ENCODE data around the gene PIGP. TPM values are rescaled to one million over a fixed set of nuclear protein-coding genes. Genes with fewer than 3 reads are reported as not detected.

The PIGP gene
- total and polyA plus RNA-seq, 2 of the 8 experiments (the other 6 are each of a cell fraction or from before 2014, with no cell fraction given): 11.3 to 18.0 TPM

- Histone ChIP-seq H3K36me3 (ENCODE audit: control insufficient read depth in 2 of 4, insufficient read depth in 4 of 4, low read length in 3 of 4) (no peaks in the 10 kb centered on the region; a peak in 2 of 8 replicates), H3K9ac (replicated peaks in 1 of 4; ENCODE audit: extremely low read depth in 1 of 4, low read depth in 3 of 4, low read length in 3 of 4) (peak overlapping the region in 3 of 4 experiments; percentile 70 to 73 (median 73); a peak in 5 of 7 replicates), H2AFZ (ENCODE audit: low read length) (peak overlapping the region; percentile 86; the same call in 1 of the 2 replicates), H3K56ac (replicated peaks; ENCODE audit: insufficient read length, low read depth, low read length) (no peak overlapping the region), H3K23me2 (ENCODE audit: low read depth, low read length) (peaks cover 12% of the 10 kb centered on the region), H3K4me3 (ENCODE audit: extremely low read depth in 1 of 4, insufficient read depth in 2 of 4, low read depth in 3 of 4, low read length in 4 of 4) (peak overlapping the region; percentile 35 to 70 (median 56)), H2BK120ac (replicated peaks; ENCODE audit: low read depth, low read length) (no peak overlapping the region), H2BK5ac (ENCODE audit: low read depth, low read length) (no peak overlapping the region), H3K27me3 (replicated peaks in 1 of 4; ENCODE audit: control insufficient read depth in 3 of 4, extremely low read depth in 1 of 4, insufficient read depth in 3 of 4, low read length in 3 of 4) (peaks cover 3 to 22% (median 17%) of the 10 kb centered on the region in 4 experiments; a peak in 6 of 7 replicates), H3K18ac (ENCODE audit: extremely low read depth, low read length) (peak overlapping the region; percentile 14; the same call in 1 of the 2 replicates), H3K4me2 (ENCODE audit: insufficient read depth in 1 of 2, low read depth in 2 of 2, low read length in 2 of 2) (peak overlapping the region; percentile 79 to 99), H3K23ac (ENCODE audit: insufficient read length) (no peak overlapping the region), H3K9me3 (ENCODE audit: insufficient read depth in 2 of 2, low read depth in 1 of 2, low read length in 1 of 2) (no peaks in the 10 kb centered on the region), H2BK20ac (ENCODE audit: low read length) (no peak overlapping the region), H4K91ac (replicated peaks; ENCODE audit: insufficient read length, low read length) (peak overlapping the region; percentile 6), H4K5ac (ENCODE audit: insufficient read length, low read depth, low read length) (no peak overlapping the region), H3K4ac (replicated peaks; ENCODE audit: insufficient read length, low read depth, low read length) (no peak overlapping the region), H4K8ac (ENCODE audit: extremely low read depth, insufficient read depth, low read length) (no peak overlapping the region), H2BK12ac (ENCODE audit: low read depth, low read length) (peak overlapping the region; percentile 21; the same call in 1 of the 2 replicates), H3K79me1 (ENCODE audit: low read depth, low read length) (peaks cover 5% of the 10 kb centered on the region; the same call in 1 of the 2 replicates), H3K4me1 (replicated peaks in 1 of 4; ENCODE audit: control insufficient read depth in 3 of 4, insufficient read depth in 4 of 4, low read length in 3 of 4) (peaks cover 3 to 11% (median 8%) of the 10 kb centered on the region in 4 experiments), H3K79me2 (ENCODE audit: control insufficient read depth in 1 of 2, insufficient read depth in 2 of 2, low read length in 2 of 2) (peaks cover 0 to 16% of the 10 kb centered on the region in 2 experiments; a peak in 2 of 4 replicates), H3K14ac (ENCODE audit: insufficient read length) (no peak overlapping the region), H3K27ac (ENCODE audit: low read depth, low read length) (no peak overlapping the region), H2BK15ac (ENCODE audit: low read length) (no peak overlapping the region; the same call in 1 of the 2 replicates), H2AK5ac (ENCODE audit: low read depth, low read length) (no peak overlapping the region), H4K20me1 (replicated peaks in 1 of 2; ENCODE audit: control insufficient read depth in 1 of 2, insufficient read depth in 2 of 2, low read length in 2 of 2) (peaks cover 3 to 7% of the 10 kb centered on the region in 2 experiments)
- POLR2A ChIA-PET (ENCODE audit: partially characterized antibody): interaction anchor here (0.7 to 1.4 kb wide), 12 partner anchors 11 to 362 kb away, joined by 3 to 7 read pairs (median 4); partner anchors contain the start of gene RIPPLY3
- FAIRE-seq (no peak), DNase-seq (ENCODE audit: low read depth in 1 of 2, low spot score in 2 of 2) (no peak)
- CTCF ChIA-PET (ENCODE audit: partially characterized antibody): interaction anchor here (0.6 to 1.5 kb wide), 2 partner anchors 95 to 125 kb away, joined by 3 read pairs; no protein-coding TSS in a partner anchor
- 76% methylated on average over 12 of the region's 12 CpGs; no CpG with 5 or more reads in 1 of the 2 experiments for WGBS, 2 experiments (ENCODE audit: extremely low coverage in 1 of 2, insufficient coverage in 1 of 2, insufficient read length in 1 of 2, insufficient replicate concordance in 2 of 2, low coverage in 1 of 2, low lambda C conversion rate in 2 of 2, missing lambda C conversion rate in 1 of 2)
- TF ChIP-seq TAF7 (optimal IDR thresholded peaks at IDR 0.05; ENCODE audit: borderline replicate concordance, low read depth, low read length) (no peak), CHD1 (IDR thresholded peaks at IDR 0.05; ENCODE audit: low read depth, low read length) (no peak), BCL11A (IDR thresholded peaks at IDR 0.05; ENCODE audit: low read depth in 2 of 2, low read length in 2 of 2) (no peak), EGR1 (IDR thresholded peaks at IDR 0.05; ENCODE audit: borderline replicate concordance, low read depth, low read length) (no peak), E2F6 (IDR thresholded peaks at IDR 0.05) (no peak), KDM1A (IDR thresholded peaks at IDR 0.05; ENCODE audit: borderline replicate concordance, low read length) (no peak), TEAD4 (IDR thresholded peaks at IDR 0.05; ENCODE audit: low read depth, low read length) (no peak), ZNF274 (IDR thresholded peaks at IDR 0.05; ENCODE audit: borderline replicate concordance, extremely low read depth, low read length) (no peak), USF2 (IDR thresholded peaks at IDR 0.05; ENCODE audit: low read length) (no peak), SIX5 (IDR thresholded peaks at IDR 0.05; ENCODE audit: low read depth, low read length) (no peak)
These were observed 1.2 kb downstream of the PIGP start for GRCh38 chr21:37071561-37072273.

All from H1 (cell line).